HEK293 (cell line): Measurements from ENCODE around the gene WDR18.

Experiments
- CTCF ChIA-PET: fragments of 350-600 bp; formaldehyde crosslinking; extraction: SDS; loops from one replicate; lab custom pipeline; 2021; ENCODE audit warnings: antibody characterized with exemption; lab: Yijun Ruan, JAX
- POLR2A ChIA-PET: fragments of 300-600 bp; formaldehyde crosslinking; extraction: SDS; loops from one replicate; lab custom pipeline; 2020; ENCODE audit warnings: antibody characterized with exemption, inconsistent platforms; lab: Yijun Ruan, JAX
- H3K27ac ChIP-seq: fragments of 200-500 bp; sonication (Bioruptor generic); 2 replicates; pipeline ENCODE4 v1.5.1; 2014; ENCODE audit warnings: low read depth, low read length, control low read depth, inconsistent platforms; ENCODE audit errors: extremely low read depth
- H3K36me3 ChIP-seq, 2 experiments: fragments of 200-500 bp in 1 of 2; sonication (Bioruptor generic) in 1 of 2; 1 replicate in 1 of 2; 2 replicates in 1 of 2; pipeline ENCODE4 v1.5.1; 2014 to 2017; ENCODE audit warnings: inconsistent platforms in 2 of 2, low read length in 2 of 2; ENCODE audit not compliant: control insufficient read depth in 2 of 2, insufficient read depth in 1 of 2
- H3K4me1 ChIP-seq: fragments of 200-500 bp; sonication (Bioruptor generic); 2 replicates; pipeline ENCODE4 v1.5.1; 2014; ENCODE audit warnings: mild to moderate bottlenecking, low read length, inconsistent platforms; ENCODE audit not compliant: control insufficient read depth, insufficient read depth
- H3K4me3 ChIP-seq: 2 replicates; pipeline ENCODE4 v1.5.1; 2011; ENCODE audit warnings: low read depth, mild to moderate bottlenecking, control low read depth, low read length, moderate library complexity
- H3K9me3 ChIP-seq: fragments of 200-500 bp; sonication (Bioruptor generic); 2 replicates; pipeline ENCODE4 v1.5.1; 2014; ENCODE audit warnings: low read depth, low read length, inconsistent platforms; ENCODE audit not compliant: control insufficient read depth, insufficient read depth
- BCL11B ChIP-seq: fragments of 450-650 bp; formaldehyde crosslinking; IDR thresholded peaks from 2 replicates; pipeline ENCODE4 v1.5.1; 2016; ENCODE audit warnings: low read depth, missing biosample characterization, missing genetic modification characterization
- KLF1 ChIP-seq: fragments of 450-650 bp; formaldehyde crosslinking; IDR thresholded peaks from 2 replicates; pipeline ENCODE4 v1.5.1; 2016; ENCODE audit warnings: missing biosample characterization, missing genetic modification characterization
- MEIS1 ChIP-seq: sonication (generic); formaldehyde crosslinking; IDR thresholded peaks from 2 replicates; pipeline ENCODE4 v1.8.1; 2022; ENCODE audit warnings: missing genetic modification reagents, mild to moderate bottlenecking, borderline replicate concordance
- OVOL3 ChIP-seq: fragments of 450-650 bp; formaldehyde crosslinking; IDR thresholded peaks from 2 replicates; pipeline ENCODE4 v1.5.1; 2016; ENCODE audit warnings: missing biosample characterization, missing genetic modification characterization
- SCRT1 ChIP-seq: fragments of 450-650 bp; formaldehyde crosslinking; IDR thresholded peaks from 2 replicates; pipeline ENCODE4 v1.5.1; 2016; ENCODE audit warnings: missing biosample characterization, missing genetic modification characterization, borderline replicate concordance
- SP3 ChIP-seq: fragments of 450-650 bp; formaldehyde crosslinking; IDR thresholded peaks from 2 replicates; pipeline ENCODE4 v1.5.1; 2016; ENCODE audit warnings: missing biosample characterization, missing genetic modification characterization
- WT1 ChIP-seq: fragments of 450-650 bp; formaldehyde crosslinking; IDR thresholded peaks from 2 replicates; pipeline ENCODE4 v1.5.1; 2016; ENCODE audit warnings: missing biosample characterization, missing genetic modification characterization
- ZFP69B ChIP-seq: fragments of 450-650 bp; formaldehyde crosslinking; IDR thresholded peaks from 2 replicates; pipeline ENCODE4 v1.5.1; 2016; ENCODE audit warnings: missing biosample characterization, missing genetic modification characterization
- ZNF266 ChIP-seq: fragments of 450-650 bp; formaldehyde crosslinking; IDR thresholded peaks from 2 replicates; pipeline ENCODE4 v1.5.1; 2016; ENCODE audit warnings: missing biosample characterization, missing genetic modification characterization, low read depth
- ZNF341 ChIP-seq: fragments of 450-650 bp; formaldehyde crosslinking; IDR thresholded peaks from 2 replicates; pipeline ENCODE4; 2016; ENCODE audit warnings: low read depth, missing biosample characterization, missing genetic modification characterization
- ZNF404 ChIP-seq: fragments of 450-650 bp; formaldehyde crosslinking; IDR thresholded peaks from 2 replicates; pipeline ENCODE4 v1.5.1; 2017; ENCODE audit warnings: missing biosample characterization, missing genetic modification characterization
- ZNF521 ChIP-seq: fragments of 450-650 bp; formaldehyde crosslinking; IDR thresholded peaks from 2 replicates; pipeline ENCODE4 v1.5.1; 2017; ENCODE audit warnings: missing biosample characterization, mild to moderate bottlenecking, missing genetic modification characterization
- ZNF529 ChIP-seq: fragments of 450-650 bp; formaldehyde crosslinking; IDR thresholded peaks from 2 replicates; pipeline ENCODE4 v1.5.1; 2017; ENCODE audit warnings: missing genetic modification characterization, missing biosample characterization; ENCODE audit not compliant: insufficient replicate concordance
- ZNF555 ChIP-seq: fragments of 450-650 bp; formaldehyde crosslinking; conservative IDR thresholded peaks from 2 replicates; pipeline ENCODE4 v1.5.1; 2017; ENCODE audit warnings: missing biosample characterization, mild to moderate bottlenecking, missing genetic modification characterization, inconsistent platforms
- ZNF561 ChIP-seq: fragments of 450-650 bp; IDR thresholded peaks from 2 replicates; pipeline ENCODE4 v1.5.1; 2018; ENCODE audit warnings: missing biosample characterization, missing genetic modification characterization, borderline replicate concordance
- ZNF600 ChIP-seq: fragments of 450-650 bp; formaldehyde crosslinking; IDR thresholded peaks from 2 replicates; pipeline ENCODE4 v1.5.1; 2016; ENCODE audit warnings: missing biosample characterization, missing genetic modification characterization
- ZNF747 ChIP-seq: fragments of 450-650 bp; formaldehyde crosslinking; IDR thresholded peaks from 2 replicates; pipeline ENCODE4 v1.5.1; 2016; ENCODE audit warnings: missing biosample characterization, missing genetic modification characterization
- TF ChIP-seq, protein P1 (sequence below): fragments of 450-650 bp; formaldehyde crosslinking; IDR thresholded peaks from 2 replicates; pipeline ENCODE4 v1.5.1; 2017; ENCODE audit warnings: missing biosample characterization, missing genetic modification characterization
- TF ChIP-seq, protein P2 (sequence below): fragments of 450-650 bp; formaldehyde crosslinking; IDR thresholded peaks from 2 replicates; pipeline ENCODE4 v1.5.1; 2016; ENCODE audit warnings: missing biosample characterization, missing genetic modification characterization
- TF ChIP-seq, protein P3 (sequence below): fragments of 450-650 bp; formaldehyde crosslinking; IDR thresholded peaks from 2 replicates; pipeline ENCODE4 v1.5.1; 2016; ENCODE audit warnings: missing biosample characterization, missing genetic modification characterization
- TF ChIP-seq, protein P4 (sequence below): fragments of 450-650 bp; formaldehyde crosslinking; IDR thresholded peaks from 2 replicates; pipeline ENCODE4 v1.5.1; 2016; ENCODE audit warnings: missing biosample characterization, missing genetic modification characterization
- TF ChIP-seq, protein P5 (sequence below): fragments of 450-650 bp; formaldehyde crosslinking; IDR thresholded peaks from 2 replicates; pipeline ENCODE4 v1.5.1; 2016; ENCODE audit warnings: missing biosample characterization, missing genetic modification characterization, borderline replicate concordance
- TF ChIP-seq, protein P6 (sequence below): fragments of 450-650 bp; formaldehyde crosslinking; IDR thresholded peaks from 2 replicates; pipeline ENCODE4 v1.5.1; 2017; ENCODE audit warnings: missing biosample characterization, missing genetic modification characterization

The WDR18 gene

DNA sequence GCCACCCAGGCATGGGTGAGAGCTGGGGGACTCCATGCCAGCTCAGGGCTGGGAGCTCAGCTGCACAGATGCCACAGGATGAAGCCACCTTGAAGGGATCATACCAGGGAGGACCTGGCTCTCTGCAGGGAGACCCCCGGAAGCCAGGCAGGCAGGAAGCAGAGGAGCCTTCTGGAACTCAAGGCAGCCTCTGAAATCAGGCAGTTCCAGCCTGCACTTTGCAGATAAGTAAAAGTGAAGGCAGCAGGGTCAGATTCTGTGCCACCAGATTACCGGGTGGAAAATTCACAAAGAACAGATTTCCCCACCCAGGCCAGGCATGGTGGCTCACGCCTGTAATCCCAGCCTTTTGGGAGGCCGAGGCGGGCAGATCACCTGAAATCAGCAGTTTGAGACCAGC lies 34.2 kb downstream of the WDR18 start:
- Histone ChIP-seq H3K36me3 (peaks cover 0 to 44% of the 10 kb centered on the region in 2 experiments; a peak in 1 of 3 replicates), H3K4me3 (no peak overlapping the region), H3K4me1 (peaks cover 7% of the 10 kb centered on the region), H3K27ac (no peak overlapping the region; the same call in 1 of the 2 replicates), H3K9me3 (no peaks in the 10 kb centered on the region)
- TF ChIP-seq ZNF555 = no peak
- no peak for TF ChIP-seq MEIS1
- no peak for TF ChIP-seq ZNF266 (tag by site-specific recombination)
- no peak for TF ChIP-seq ZNF561 (tag by site-specific recombination)
- no peak for TF ChIP-seq ZNF341
- no peak for TF ChIP-seq WT1 (tag by site-specific recombination)
- TF ChIP-seq, protein P1, sequence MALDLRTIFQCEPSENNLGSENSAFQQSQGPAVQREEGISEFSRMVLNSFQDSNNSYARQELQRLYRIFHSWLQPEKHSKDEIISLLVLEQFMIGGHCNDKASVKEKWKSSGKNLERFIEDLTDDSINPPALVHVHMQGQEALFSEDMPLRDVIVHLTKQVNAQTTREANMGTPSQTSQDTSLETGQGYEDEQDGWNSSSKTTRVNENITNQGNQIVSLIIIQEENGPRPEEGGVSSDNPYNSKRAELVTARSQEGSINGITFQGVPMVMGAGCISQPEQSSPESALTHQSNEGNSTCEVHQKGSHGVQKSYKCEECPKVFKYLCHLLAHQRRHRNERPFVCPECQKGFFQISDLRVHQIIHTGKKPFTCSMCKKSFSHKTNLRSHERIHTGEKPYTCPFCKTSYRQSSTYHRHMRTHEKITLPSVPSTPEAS (tag by site-specific recombination) = no peak
- CTCF ChIA-PET = interaction anchor here (0.7 kb wide), 1 partner anchor 110 kb away, joined by 3 read pairs; no protein-coding TSS in a partner anchor
- POLR2A ChIA-PET = interaction anchor here (1.1 kb wide), 1 partner anchor 86 kb away, joined by 4 read pairs; no protein-coding TSS in a partner anchor

DNA sequence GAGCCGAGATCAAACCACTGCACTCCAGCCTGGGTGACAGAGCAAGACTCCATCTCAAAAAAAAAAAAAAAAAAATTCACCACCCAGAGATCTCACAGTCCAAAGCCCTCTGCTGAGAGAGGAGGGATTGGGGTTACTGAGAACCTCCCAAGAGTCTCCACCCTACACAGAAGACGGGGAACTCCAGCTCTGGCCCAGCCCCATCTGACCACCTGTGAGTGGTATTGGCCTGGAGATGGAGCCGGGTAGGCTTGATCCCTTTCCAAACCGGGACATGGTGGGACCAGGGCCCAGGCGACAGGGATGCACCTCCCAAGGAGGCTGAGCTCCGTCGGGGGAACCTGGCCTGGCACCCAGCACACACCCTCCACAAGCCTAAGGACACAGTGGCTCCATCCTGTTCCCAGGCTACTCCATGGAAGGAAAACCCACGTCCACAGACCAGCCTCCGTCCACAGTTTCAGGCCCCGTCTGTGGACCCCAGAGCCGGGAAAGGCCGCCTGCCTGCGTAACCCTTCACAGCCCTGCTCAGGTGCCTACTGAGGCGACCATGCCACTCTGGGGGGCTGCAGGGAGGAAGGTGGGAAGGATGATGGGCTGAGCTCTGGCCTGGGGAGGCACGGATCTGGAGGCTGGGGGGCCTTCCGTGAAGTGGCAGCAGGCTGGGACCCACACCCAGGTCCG lies 34.9 kb downstream of the WDR18 start:
- H3K9me3 ChIP-seq = no peaks in the 10 kb centered on the region
- H3K4me1 ChIP-seq = peaks cover 7% of the 10 kb centered on the region
- H3K4me3 ChIP-seq = peak overlapping the region; percentile 86
- peak overlapping the region; percentile 25 for H3K27ac ChIP-seq
- ChIA-PET CTCF (interaction anchor here (0.7 to 1.0 kb wide), 3 partner anchors 82 to 111 kb away, joined by 3 to 4 read pairs (median 3); no protein-coding TSS in a partner anchor), POLR2A (interaction anchor here (1.1 to 1.2 kb wide), 3 partner anchors 21 to 85 kb away, joined by 3 to 4 read pairs (median 3); partner anchors contain the start of gene ABCA7)
- peaks cover 0 to 37% of the 10 kb centered on the region in 2 experiments; a peak in 1 of 3 replicates for H3K36me3 ChIP-seq
- TF ChIP-seq ZNF600 (tag by site-specific recombination) = peak; percentile 87
- TF ChIP-seq OVOL3 (tag by site-specific recombination) = no peak
- TF ChIP-seq, protein P2, sequence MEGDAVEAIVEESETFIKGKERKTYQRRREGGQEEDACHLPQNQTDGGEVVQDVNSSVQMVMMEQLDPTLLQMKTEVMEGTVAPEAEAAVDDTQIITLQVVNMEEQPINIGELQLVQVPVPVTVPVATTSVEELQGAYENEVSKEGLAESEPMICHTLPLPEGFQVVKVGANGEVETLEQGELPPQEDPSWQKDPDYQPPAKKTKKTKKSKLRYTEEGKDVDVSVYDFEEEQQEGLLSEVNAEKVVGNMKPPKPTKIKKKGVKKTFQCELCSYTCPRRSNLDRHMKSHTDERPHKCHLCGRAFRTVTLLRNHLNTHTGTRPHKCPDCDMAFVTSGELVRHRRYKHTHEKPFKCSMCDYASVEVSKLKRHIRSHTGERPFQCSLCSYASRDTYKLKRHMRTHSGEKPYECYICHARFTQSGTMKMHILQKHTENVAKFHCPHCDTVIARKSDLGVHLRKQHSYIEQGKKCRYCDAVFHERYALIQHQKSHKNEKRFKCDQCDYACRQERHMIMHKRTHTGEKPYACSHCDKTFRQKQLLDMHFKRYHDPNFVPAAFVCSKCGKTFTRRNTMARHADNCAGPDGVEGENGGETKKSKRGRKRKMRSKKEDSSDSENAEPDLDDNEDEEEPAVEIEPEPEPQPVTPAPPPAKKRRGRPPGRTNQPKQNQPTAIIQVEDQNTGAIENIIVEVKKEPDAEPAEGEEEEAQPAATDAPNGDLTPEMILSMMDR (tag by site-specific recombination) = no peak
- TF ChIP-seq ZFP69B (tag by site-specific recombination) = 0 out of 2 replicates have a peak, but pooled peaks have one; percentile 9
- TF ChIP-seq, protein P3, sequence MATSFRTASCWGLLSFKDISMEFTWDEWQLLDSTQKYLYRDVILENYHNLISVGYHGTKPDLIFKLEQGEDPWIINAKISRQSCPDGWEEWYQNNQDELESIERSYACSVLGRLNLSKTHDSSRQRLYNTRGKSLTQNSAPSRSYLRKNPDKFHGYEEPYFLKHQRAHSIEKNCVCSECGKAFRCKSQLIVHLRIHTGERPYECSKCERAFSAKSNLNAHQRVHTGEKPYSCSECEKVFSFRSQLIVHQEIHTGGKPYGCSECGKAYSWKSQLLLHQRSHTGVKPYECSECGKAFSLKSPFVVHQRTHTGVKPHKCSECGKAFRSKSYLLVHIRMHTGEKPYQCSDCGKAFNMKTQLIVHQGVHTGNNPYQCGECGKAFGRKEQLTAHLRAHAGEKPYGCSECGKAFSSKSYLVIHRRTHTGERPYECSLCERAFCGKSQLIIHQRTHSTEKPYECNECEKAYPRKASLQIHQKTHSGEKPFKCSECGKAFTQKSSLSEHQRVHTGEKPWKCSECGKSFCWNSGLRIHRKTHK = no peak
- TF ChIP-seq ZNF529 = no peak
- no peak for TF ChIP-seq ZNF747
- TF ChIP-seq, protein P4, sequence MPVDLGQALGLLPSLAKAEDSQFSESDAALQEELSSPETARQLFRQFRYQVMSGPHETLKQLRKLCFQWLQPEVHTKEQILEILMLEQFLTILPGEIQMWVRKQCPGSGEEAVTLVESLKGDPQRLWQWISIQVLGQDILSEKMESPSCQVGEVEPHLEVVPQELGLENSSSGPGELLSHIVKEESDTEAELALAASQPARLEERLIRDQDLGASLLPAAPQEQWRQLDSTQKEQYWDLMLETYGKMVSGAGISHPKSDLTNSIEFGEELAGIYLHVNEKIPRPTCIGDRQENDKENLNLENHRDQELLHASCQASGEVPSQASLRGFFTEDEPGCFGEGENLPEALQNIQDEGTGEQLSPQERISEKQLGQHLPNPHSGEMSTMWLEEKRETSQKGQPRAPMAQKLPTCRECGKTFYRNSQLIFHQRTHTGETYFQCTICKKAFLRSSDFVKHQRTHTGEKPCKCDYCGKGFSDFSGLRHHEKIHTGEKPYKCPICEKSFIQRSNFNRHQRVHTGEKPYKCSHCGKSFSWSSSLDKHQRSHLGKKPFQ (tag by site-specific recombination) = no peak
- TF ChIP-seq, protein P5, sequence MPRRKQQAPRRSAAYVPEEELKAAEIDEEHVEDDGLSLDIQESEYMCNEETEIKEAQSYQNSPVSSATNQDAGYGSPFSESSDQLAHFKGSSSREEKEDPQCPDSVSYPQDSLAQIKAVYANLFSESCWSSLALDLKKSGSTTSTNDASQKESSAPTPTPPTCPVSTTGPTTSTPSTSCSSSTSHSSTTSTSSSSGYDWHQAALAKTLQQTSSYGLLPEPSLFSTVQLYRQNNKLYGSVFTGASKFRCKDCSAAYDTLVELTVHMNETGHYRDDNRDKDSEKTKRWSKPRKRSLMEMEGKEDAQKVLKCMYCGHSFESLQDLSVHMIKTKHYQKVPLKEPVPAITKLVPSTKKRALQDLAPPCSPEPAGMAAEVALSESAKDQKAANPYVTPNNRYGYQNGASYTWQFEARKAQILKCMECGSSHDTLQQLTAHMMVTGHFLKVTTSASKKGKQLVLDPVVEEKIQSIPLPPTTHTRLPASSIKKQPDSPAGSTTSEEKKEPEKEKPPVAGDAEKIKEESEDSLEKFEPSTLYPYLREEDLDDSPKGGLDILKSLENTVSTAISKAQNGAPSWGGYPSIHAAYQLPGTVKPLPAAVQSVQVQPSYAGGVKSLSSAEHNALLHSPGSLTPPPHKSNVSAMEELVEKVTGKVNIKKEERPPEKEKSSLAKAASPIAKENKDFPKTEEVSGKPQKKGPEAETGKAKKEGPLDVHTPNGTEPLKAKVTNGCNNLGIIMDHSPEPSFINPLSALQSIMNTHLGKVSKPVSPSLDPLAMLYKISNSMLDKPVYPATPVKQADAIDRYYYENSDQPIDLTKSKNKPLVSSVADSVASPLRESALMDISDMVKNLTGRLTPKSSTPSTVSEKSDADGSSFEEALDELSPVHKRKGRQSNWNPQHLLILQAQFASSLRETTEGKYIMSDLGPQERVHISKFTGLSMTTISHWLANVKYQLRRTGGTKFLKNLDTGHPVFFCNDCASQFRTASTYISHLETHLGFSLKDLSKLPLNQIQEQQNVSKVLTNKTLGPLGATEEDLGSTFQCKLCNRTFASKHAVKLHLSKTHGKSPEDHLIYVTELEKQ = no peak
- peak; percentile 53 for TF ChIP-seq SP3 (tag by site-specific recombination)
- TF ChIP-seq SCRT1 (tag by site-specific recombination) = peak; percentile 54; the same call in 1 of the 2 replicates
- TF ChIP-seq ZNF404 (tag by site-specific recombination) = no peak
- no peak for TF ChIP-seq KLF1 (tag by site-specific recombination)
- TF ChIP-seq, protein P6, sequence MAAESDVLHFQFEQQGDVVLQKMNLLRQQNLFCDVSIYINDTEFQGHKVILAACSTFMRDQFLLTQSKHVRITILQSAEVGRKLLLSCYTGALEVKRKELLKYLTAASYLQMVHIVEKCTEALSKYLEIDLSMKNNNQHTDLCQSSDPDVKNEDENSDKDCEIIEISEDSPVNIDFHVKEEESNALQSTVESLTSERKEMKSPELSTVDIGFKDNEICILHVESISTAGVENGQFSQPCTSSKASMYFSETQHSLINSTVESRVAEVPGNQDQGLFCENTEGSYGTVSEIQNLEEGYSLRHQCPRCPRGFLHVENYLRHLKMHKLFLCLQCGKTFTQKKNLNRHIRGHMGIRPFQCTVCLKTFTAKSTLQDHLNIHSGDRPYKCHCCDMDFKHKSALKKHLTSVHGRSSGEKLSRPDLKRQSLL (tag by site-specific recombination) = peak; percentile 84
- TF ChIP-seq ZNF521 (tag by site-specific recombination) = no peak
- TF ChIP-seq BCL11B (tag by site-specific recombination) = no peak
